Endodermal cell (in vitro differentiated cells): Measurements from ENCODE around the gene ZNF423. TPM values are rescaled to one million over a fixed set of nuclear protein-coding genes. Genes with fewer than 3 reads are reported as not detected.

ENCODE experiments used
- DNase-seq: peaks from one replicate; pipeline ENCODE4 v3.0.0-alpha.2; 2017
- H3K27ac ChIP-seq: 2 replicates; pipeline ENCODE4 v1.5.1; 2013; ENCODE audit warnings: mild to moderate bottlenecking, low read depth, low read length, moderate library complexity
- H3K27me3 ChIP-seq: 2 replicates; pipeline ENCODE4 v1.6.1; 2013; ENCODE audit warnings: mild to moderate bottlenecking, low read length, moderate library complexity; ENCODE audit not compliant: insufficient read depth, control insufficient read depth, poor library complexity, severe bottlenecking
- H3K36me3 ChIP-seq: 2 replicates; pipeline ENCODE4 v1.7.0; 2013; ENCODE audit warnings: mild to moderate bottlenecking, low read length, moderate library complexity; ENCODE audit not compliant: control insufficient read depth, insufficient read depth
- H3K4me1 ChIP-seq: one replicate; pipeline ENCODE4 v1.7.0; 2013; ENCODE audit warnings: low read length; ENCODE audit not compliant: control insufficient read depth, insufficient read depth
- H3K4me3 ChIP-seq: 2 replicates; pipeline ENCODE4 v1.5.1; 2013; ENCODE audit warnings: mild to moderate bottlenecking, low read length, moderate library complexity
- H3K9ac ChIP-seq: 2 replicates; pipeline ENCODE4 v1.6.1; 2013; ENCODE audit warnings: mild to moderate bottlenecking, low read length, moderate library complexity; ENCODE audit not compliant: poor library complexity, severe bottlenecking; ENCODE audit errors: extremely low read depth
- H3K9me3 ChIP-seq: 2 replicates; pipeline ENCODE4 v1.6.1; 2013; ENCODE audit warnings: mild to moderate bottlenecking, low read length, moderate library complexity; ENCODE audit not compliant: control insufficient read depth
- H3K27ac Mint-ChIP-seq: 2 replicates; pipeline ENCODE4 v1.8.0; 2020; ENCODE audit warnings: mixed read lengths
- H3K27me3 Mint-ChIP-seq: 2 replicates; pipeline ENCODE4 v1.8.0; 2021; ENCODE audit warnings: mild to moderate bottlenecking, mixed read lengths; ENCODE audit not compliant: insufficient read depth
- H3K36me3 Mint-ChIP-seq: 2 replicates; pipeline ENCODE4 v1.8.0; 2020; ENCODE audit warnings: low read depth, mixed read lengths
- H3K4me1 Mint-ChIP-seq: 2 replicates; pipeline ENCODE4 v1.8.0; 2020; ENCODE audit warnings: mixed read lengths
- H3K4me3 Mint-ChIP-seq: 2 replicates; pipeline ENCODE4 v1.8.0; 2020; ENCODE audit warnings: mild to moderate bottlenecking, moderate library complexity, mixed read lengths
- H3K9me3 Mint-ChIP-seq: 2 replicates; pipeline ENCODE4 v1.8.0; 2020; ENCODE audit warnings: mild to moderate bottlenecking, mixed read lengths
- CTCF ChIP-seq: fragments of 200-600 bp; sonication (generic); conservative IDR thresholded peaks from 2 replicates; pipeline ENCODE4 v1.5.0; 2021; ENCODE audit warnings: antibody characterized with exemption, mild to moderate bottlenecking
- WGBS, 2 experiments: methylation state at CpG; one replicate each; pipeline versions ENCODE4 v1.1.5 to v1.1.7; 2013; ENCODE audit warnings: missing lambda C conversion rate in 2 of 2, mixed read lengths in 1 of 2; ENCODE audit not compliant: insufficient coverage in 1 of 2, insufficient read length in 1 of 2; 5-methylcytosine and 5-hydroxymethylcytosine counted together
- total RNA-seq, 2 donors: library from RNA; stranded (reverse); fragmentation: NEBNext Ultra II Directional in 1 of 2; extraction: Animal tissue kit (Norgen Biotek cat#: 25700) in 1 of 2; gene quantifications; 2 replicates in 1 of 2; 3 replicates in 1 of 2; pipeline ENCODE4 v1.2.1, GENCODE V29; 2021

Gene ZNF423
- total RNA-seq, 2 donors from 2014 or later: 30.3 to 41.9 TPM

GRCh38 chr16:49550140-49550539, 305.8 kb downstream of the ZNF423 start:
- Mint-ChIP-seq H3K4me3 (no peak overlapping the region), H3K27me3 (no peaks in the 10 kb centered on the region), H3K4me1 (peaks cover 30% of the 10 kb centered on the region), H3K9me3 (no peaks in the 10 kb centered on the region), H3K36me3 (peaks cover 1% of the 10 kb centered on the region), H3K27ac (peak overlapping the region; percentile 12)
- peaks cover 5% of the 10 kb centered on the region for H3K4me1 ChIP-seq
- no peaks in the 10 kb centered on the region for H3K36me3 ChIP-seq
- H3K9ac ChIP-seq: no peak overlapping the region
- H3K27me3 ChIP-seq: no peaks in the 10 kb centered on the region
- no peak overlapping the region for H3K4me3 ChIP-seq
- no peak for TF ChIP-seq CTCF
- DNase-seq: no peak
- H3K9me3 ChIP-seq: no peaks in the 10 kb centered on the region
- 88 to 91% methylated on average over 5 of the region's 5 CpGs for WGBS, 2 experiments
- no peak overlapping the region for H3K27ac ChIP-seq

- H3K9ac ChIP-seq: no peak overlapping the region
- no peaks in the 10 kb centered on the region for H3K9me3 Mint-ChIP-seq
- H3K4me1 ChIP-seq: peaks cover 5% of the 10 kb centered on the region
- H3K4me3 ChIP-seq: no peak overlapping the region
- peaks cover 1% of the 10 kb centered on the region for H3K36me3 Mint-ChIP-seq
- 82 to 83% methylated on average over 7 to 13 of the region's 14 CpGs for WGBS, 2 experiments
- H3K27ac Mint-ChIP-seq: no peak overlapping the region
- no peak for TF ChIP-seq CTCF
- no peaks in the 10 kb centered on the region for H3K27me3 Mint-ChIP-seq
- no peak for DNase-seq
- H3K4me1 Mint-ChIP-seq: peaks cover 30% of the 10 kb centered on the region
- H3K9me3 ChIP-seq: no peaks in the 10 kb centered on the region
- H3K36me3 ChIP-seq: no peaks in the 10 kb centered on the region
- no peaks in the 10 kb centered on the region for H3K27me3 ChIP-seq
- H3K27ac ChIP-seq: peak overlapping the region; percentile 8
- H3K4me3 Mint-ChIP-seq: no peak overlapping the region
These were observed 307.5 kb downstream of the ZNF423 start for GRCh38 chr16:49548325-49548970.

GRCh38 chr16:49547448-49547847, 308.5 kb downstream of the ZNF423 start:
- H3K27ac ChIP-seq: no peak overlapping the region
- H3K9me3 ChIP-seq: no peaks in the 10 kb centered on the region
- H3K4me1 ChIP-seq: peaks cover 5% of the 10 kb centered on the region
- H3K4me3 ChIP-seq: no peak overlapping the region
- 93 to 97% methylated on average over 5 to 9 of the region's 9 CpGs for WGBS, 2 experiments
- Mint-ChIP-seq H3K4me3 (no peak overlapping the region), H3K27ac (no peak overlapping the region), H3K27me3 (no peaks in the 10 kb centered on the region), H3K4me1 (peaks cover 36% of the 10 kb centered on the region), H3K36me3 (peaks cover 1% of the 10 kb centered on the region), H3K9me3 (no peaks in the 10 kb centered on the region)
- TF ChIP-seq CTCF: no peak
- no peak overlapping the region for H3K9ac ChIP-seq
- no peaks in the 10 kb centered on the region for H3K27me3 ChIP-seq
- DNase-seq: no peak
- H3K36me3 ChIP-seq: no peaks in the 10 kb centered on the region
